ENCODE measurements around the gene SPHKAP. TPM values are rescaled to one million over a fixed set of nuclear protein-coding genes. Genes with fewer than 3 reads are reported as not detected.
"Not testable (repeated sequence)": the region's sequence is repeated elsewhere in the genome, so short reads cannot be mapped to it uniquely, and the experiment has no call there.

The SPHKAP gene
- total RNA-seq, 1 donor from 2014 or later, result not detected

GRCh38 chr2:228104215-228104614, 77.3 kb downstream of the SPHKAP start:
- intact Hi-C loops (cut with micrococcal nuclease), result no loop called here

- intact Hi-C loops (cut with micrococcal nuclease), result no loop called here
Observed at GRCh38 chr2:228103379-228103778, 78.1 kb downstream of the SPHKAP start.

GRCh38 chr2:228102949-228103348, 78.5 kb downstream of the SPHKAP start:
- intact Hi-C loops (cut with micrococcal nuclease), result no loop called here

GRCh38 chr2:228094377-228094921, 87.0 kb downstream of the SPHKAP start:
- intact Hi-C loops (cut with micrococcal nuclease), result no loop called here

- intact Hi-C loops (cut with micrococcal nuclease), result no loop called here
Observed at GRCh38 chr2:228092056-228092455, 89.4 kb downstream of the SPHKAP start.

GRCh38 chr2:228086561-228086960, 94.9 kb downstream of the SPHKAP start:
- intact Hi-C loops (cut with micrococcal nuclease), result no loop called here

GRCh38 chr2:228084717-228085116, 96.8 kb downstream of the SPHKAP start:
- intact Hi-C loops (cut with micrococcal nuclease), result no loop called here

- intact Hi-C loops (cut with micrococcal nuclease), result no loop called here
Observed at GRCh38 chr2:228083131-228083530, 98.4 kb downstream of the SPHKAP start.

GRCh38 chr2:228082571-228082970, 98.9 kb downstream of the SPHKAP start:
- intact Hi-C loops (cut with micrococcal nuclease), result no loop called here

- intact Hi-C loops (cut with micrococcal nuclease), result no loop called here
Observed at GRCh38 chr2:228079194-228079593, 102.3 kb downstream of the SPHKAP start.

GRCh38 chr2:228076695-228077094, 104.8 kb downstream of the SPHKAP start:
- intact Hi-C loops (cut with micrococcal nuclease), result not testable (repeated sequence)

GRCh38 chr2:228072669-228073068, 108.8 kb downstream of the SPHKAP start:
- intact Hi-C loops (cut with micrococcal nuclease), result no loop called here

- intact Hi-C loops (cut with micrococcal nuclease), result no loop called here
Observed at GRCh38 chr2:228067309-228067708, 114.2 kb downstream of the SPHKAP start.

- intact Hi-C loops (cut with micrococcal nuclease), result no loop called here
Observed at GRCh38 chr2:228066126-228066798, 115.2 kb downstream of the SPHKAP start.

GRCh38 chr2:228065686-228066085, 115.8 kb downstream of the SPHKAP start:
- intact Hi-C loops (cut with micrococcal nuclease), result no loop called here

GRCh38 chr2:228064796-228065315, 116.6 kb downstream of the SPHKAP start:
- intact Hi-C loops (cut with micrococcal nuclease), result no loop called here

- intact Hi-C loops (cut with micrococcal nuclease), result no loop called here
Observed at GRCh38 chr2:228064024-228064423, 117.5 kb downstream of the SPHKAP start.

GRCh38 chr2:228063558-228063957, 117.9 kb downstream of the SPHKAP start:
- intact Hi-C loops (cut with micrococcal nuclease), result no loop called here

GRCh38 chr2:228059735-228060134, 121.8 kb downstream of the SPHKAP start:
- intact Hi-C loops (cut with micrococcal nuclease), result no loop called here

- intact Hi-C loops (cut with micrococcal nuclease), result no loop called here
Observed at GRCh38 chr2:228056293-228057097, 125.0 kb downstream of the SPHKAP start.

GRCh38 chr2:228048838-228049490, 132.5 kb downstream of the SPHKAP start:
- intact Hi-C loops (cut with micrococcal nuclease), result loop anchor here (10.0 kb wide), 1 partner anchor 606 kb away; no protein-coding TSS in a partner anchor

- intact Hi-C loops (cut with micrococcal nuclease), result loop anchor here (10.0 kb wide), 1 partner anchor 614 kb away; no protein-coding TSS in a partner anchor
Observed at GRCh38 chr2:228040995-228041394, 140.5 kb downstream of the SPHKAP start.

Measured in T-helper 1 cell treated with Interleukin-12 subunit alpha and Interleukin-12 subunit beta and Interleukin-4 antibody, amounts not matched to agents 30 ng/mL and 1 ng/mL, for 36 hours (primary cell).